HG02840 (cell line): ENCODE measurements around the gene CALHM3.

Experiments
- ATAC-seq: cut with Tn5 transposase; IDR thresholded peaks from one replicate; pipeline ENCODE4 v1.9.1; 2021; ENCODE audit warnings: mild to moderate bottlenecking, moderate library complexity, moderate number of reproducible peaks; ENCODE audit not compliant: unreplicated experiment, low FRiP score

Gene CALHM3

DNA sequence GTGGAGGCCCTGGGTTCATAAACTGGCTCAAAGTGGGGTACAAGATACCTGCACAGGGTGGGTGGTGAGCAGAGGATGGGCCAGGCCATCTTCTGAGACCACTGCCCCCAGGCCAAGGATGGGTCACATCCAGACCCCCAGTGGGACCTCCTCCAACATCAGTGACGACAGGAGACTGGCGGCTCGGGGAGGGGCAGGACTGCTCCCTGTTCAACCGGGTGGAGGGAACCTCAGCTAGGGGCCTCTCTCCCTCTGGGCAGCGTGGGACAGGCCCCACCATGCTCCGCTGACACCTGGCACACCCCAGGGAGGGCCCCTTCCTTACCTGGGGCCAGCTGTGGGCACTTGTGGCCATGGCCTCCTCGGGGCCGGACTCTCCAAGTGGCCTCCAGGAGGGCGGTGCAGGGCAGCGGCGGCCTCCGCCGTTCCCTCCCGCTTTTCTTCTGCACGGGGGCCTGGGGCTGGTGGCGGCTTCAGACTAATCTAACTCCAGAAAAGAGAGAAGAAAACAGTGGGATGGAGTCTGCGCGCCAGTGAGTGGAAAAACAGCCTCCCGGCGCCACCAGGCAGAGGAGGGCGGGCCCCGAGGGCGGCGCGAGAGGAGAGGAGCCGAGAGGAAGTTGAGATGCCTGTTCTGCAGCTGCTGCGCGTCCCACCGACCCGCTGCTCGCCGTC, 27.1 kb downstream of the CALHM3 start, which contains the start of gene CALHM2:
Gene CALHM2 (minus strand): TSS at position 540 of the 675 bp plus-strand sequence. CDS start 2,429 bp downstream, outside the sequence.
- ATAC-seq: no peak

DNA sequence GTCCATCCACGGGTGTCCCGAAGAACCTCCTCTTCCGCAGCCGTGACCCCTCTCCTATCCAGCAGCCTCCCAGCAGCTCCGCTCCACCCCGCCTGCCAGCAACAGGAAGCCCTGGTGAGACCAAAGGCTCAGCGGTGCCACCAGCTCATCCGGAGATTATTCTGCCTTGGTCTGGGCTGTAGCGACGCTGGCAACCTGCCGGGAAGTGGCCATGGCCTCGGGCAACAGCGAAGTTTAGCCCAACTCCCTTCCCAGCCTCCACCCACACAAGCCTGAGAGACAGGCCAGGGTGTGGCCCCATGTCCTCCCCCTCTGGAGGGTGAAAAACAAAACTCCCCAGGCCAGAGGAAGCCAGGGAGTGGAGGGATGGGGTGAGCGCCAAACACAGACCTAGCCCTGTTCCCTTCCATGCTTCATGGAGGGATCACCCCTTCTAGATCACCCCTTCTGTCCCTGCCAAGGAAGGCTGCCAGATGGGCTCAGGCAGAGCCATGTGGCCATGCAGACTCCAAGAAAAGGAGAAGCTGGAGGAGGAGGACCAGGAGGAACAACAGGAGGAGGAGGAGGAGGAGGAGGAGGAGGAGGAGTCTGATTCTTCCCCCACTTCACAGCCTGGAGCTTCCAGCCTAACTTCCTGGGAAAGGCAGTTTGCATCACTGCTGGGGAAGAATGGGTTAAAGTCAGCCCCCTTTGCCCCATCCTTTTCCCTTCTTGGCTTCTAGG, 27.8 kb downstream of the CALHM3 start:
- no peak for ATAC-seq

GRCh38 chr10:103450201-103450695, 28.8 kb downstream of the CALHM3 start:
- ATAC-seq: no peak

GRCh38 chr10:103449208-103450144, 29.6 kb downstream of the CALHM3 start:
- no peak for ATAC-seq

DNA sequence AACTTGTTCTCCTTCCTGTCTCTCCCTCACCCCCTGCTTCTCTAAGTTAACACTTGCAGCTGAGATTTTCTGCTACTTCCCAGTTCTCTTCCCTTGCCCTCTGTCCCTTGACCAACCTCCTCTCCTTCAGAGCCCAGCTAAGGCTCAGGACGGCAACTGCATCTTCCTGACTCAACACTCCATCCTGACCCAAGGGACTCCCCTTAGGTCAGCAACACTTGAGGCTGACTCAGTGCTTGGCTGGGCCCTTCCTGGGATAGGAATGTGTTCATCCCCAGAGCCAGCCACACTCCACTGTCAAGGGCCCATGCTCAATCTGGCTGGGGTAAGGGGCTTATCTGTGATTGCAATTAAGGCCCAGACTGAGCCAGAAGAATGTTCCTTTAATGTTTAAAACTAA, 30.3 kb downstream of the CALHM3 start:
- ATAC-seq: no peak

DNA sequence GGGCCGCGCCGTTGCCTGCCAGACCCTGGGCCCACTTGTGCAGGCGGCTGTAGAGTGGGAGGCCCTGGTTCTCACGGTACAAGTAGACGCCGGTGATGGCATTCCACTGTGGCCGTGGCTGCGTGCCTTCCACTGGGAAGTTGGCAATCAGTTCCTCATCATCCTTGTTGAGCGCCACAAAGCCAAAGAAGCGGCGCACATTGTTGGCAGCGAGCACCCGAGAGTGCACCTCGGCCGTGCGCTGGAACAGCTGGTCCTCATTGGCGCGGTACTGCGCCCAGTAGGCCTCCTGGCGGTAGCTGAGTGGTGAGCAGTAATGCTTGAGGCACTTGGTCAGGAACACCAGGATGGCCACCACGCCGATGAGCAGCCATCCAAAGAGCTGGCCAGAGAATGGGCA, 31.9 kb downstream of the CALHM3 start:
- ATAC-seq: no peak

DNA sequence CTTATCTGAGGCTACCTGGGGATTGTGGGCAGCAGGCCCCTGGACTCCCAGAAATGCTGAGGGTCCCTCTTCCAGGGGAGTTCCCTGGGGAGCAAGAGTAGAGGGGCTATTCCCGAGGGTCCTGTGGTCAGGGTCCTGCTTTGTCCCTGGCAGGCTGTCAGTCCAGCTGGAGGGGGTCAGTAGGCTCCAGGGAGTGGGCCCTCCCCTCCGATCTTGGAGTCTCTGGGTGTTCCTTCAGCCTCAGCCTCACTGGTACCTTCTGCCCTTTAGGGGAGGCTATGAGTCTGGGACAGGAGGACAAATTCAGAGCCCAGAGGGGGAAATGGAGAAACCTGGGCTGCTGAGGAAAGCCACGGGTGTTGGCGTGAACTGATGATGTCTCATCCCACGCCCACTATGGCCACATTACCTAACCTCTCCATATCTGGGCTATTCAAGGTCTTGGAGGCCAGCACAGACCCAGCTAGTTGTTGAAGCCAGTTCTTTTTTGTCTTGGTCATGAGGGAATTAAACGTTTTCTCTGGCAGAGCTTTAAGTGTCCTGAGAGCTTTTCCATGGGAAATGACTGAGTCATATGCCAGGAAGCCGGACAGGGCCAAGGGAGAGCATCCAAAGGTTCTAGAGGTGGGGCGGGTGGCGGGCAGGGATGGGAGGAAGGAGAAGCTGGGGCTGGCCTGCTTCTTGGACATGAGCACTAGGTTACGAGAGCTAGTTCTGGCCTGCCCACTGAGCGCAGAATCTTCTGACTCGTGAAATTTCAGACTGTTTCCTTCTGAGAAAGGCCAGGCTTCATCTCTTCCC, 33.1 kb downstream of the CALHM3 start:
- ATAC-seq: no peak

- no peak for ATAC-seq
Observed at GRCh38 chr10:103445366-103445765, 33.7 kb downstream of the CALHM3 start.

DNA sequence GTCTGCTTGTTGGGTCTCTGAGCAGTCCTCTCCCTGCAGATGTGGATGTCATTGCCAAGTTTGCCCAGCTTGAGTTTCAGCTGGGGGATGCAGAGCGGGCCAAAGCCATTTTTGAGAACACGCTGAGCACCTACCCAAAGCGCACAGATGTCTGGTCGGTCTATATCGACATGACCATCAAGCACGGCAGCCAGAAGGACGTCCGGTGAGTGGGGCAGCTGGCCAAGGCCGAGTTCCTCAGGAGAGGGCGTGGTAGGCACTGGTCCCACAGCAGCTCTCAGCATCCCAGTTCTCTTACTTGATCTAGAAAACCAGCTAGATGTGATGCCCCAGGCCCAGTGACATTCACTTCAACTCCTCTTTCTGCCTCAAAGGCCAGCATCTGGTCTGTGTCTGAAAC, 34.6 kb downstream of the CALHM3 start:
- ATAC-seq: no peak

GRCh38 chr10:103443475-103444185, 35.4 kb downstream of the CALHM3 start:
- ATAC-seq: no peak

DNA sequence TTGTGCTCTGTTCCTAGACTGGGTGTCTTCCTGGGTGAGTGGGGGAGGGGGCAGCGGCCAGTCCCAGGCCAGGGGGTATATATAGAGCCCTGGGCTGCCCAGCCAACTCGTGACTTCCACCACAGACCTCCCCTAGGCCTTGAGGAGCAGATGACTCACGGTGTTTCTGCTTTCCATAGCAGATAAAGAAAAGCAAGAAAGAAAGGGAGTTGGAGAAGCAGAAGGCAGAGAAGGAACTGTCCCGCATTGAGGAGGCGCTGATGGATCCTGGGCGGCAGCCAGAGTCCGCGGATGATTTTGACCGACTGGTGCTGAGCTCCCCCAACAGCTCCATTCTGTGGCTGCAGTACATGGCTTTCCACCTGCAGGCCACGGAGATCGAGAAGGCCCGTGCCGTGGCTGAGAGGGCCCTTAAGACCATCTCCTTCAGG, 37.0 kb downstream of the CALHM3 start:
- no peak for ATAC-seq

- ATAC-seq: no peak
Observed at GRCh38 chr10:103441611-103442010, 37.4 kb downstream of the CALHM3 start.

DNA sequence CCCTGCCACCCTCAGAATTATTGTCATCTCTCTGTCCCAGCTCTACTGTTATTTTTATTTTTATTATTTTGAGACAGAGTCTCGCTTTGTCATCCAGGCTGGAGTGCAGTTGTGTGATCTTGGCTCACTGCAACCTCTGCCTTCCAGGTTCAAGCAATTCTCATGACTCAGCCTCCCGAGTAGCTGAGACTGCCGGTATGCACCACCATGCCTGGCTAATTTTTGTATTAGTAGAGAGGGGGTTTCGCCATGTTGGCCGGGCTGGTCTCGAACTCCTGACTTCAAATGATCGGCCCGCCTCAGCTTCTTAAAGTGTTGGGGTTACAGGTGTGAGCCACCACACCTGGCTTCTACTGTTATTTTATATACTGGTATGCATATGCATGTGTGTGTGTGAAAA, 37.8 kb downstream of the CALHM3 start:
- ATAC-seq: no peak

DNA sequence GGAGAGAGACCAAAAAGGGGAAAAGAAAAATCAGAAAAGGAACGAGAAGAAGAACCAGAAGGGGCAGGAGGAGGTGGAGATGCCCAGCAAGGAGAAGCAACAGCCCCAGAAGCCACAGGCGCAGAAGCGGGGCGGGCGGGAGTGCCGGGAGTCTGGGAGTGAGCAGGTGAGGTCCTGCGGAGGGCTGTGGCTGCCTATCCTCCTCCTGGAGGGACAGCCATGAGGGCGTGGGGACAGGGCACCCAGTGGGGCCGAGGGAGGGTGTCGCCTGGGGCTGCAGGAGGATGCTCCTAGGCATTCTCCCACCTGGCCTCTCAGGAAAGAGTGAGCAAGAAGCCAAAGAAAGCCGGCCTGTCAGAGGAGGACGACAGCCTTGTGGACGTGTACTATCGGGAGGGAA, 38.6 kb downstream of the CALHM3 start:
- ATAC-seq: no peak

DNA sequence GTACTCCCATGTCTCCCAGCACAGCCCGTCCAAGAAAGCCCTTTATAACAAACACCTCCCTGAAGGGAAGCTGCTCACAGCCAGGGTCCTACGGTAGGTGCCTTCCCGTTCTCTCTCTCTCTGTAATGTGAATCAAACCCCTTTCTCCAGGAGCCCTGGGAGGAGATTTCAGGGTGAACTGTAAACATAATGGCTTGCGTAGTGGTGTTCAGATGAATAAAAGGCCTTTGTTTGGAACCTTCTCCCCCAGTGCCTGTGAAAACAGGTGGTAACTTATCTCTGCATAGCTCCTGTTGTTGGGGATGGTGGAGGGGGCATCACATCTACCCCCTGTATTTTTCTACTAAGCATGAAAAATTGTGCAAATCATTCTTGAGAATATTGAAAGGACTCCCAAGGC, 39.3 kb downstream of the CALHM3 start:
- no peak for ATAC-seq

- ATAC-seq: no peak
Observed at GRCh38 chr10:103433858-103434257, 45.2 kb downstream of the CALHM3 start.

- ATAC-seq: no peak
Observed at GRCh38 chr10:103431902-103432301, 47.1 kb downstream of the CALHM3 start.

- ATAC-seq: no peak
Observed at GRCh38 chr10:103429647-103430046, 49.4 kb downstream of the CALHM3 start.

- no peak for ATAC-seq
Observed at GRCh38 chr10:103428989-103429643, 49.9 kb downstream of the CALHM3 start.
